Heart left ventricle (tissue), 16 donors: ENCODE measurements around the gene DAZ2. TPM values are rescaled to one million over a fixed set of nuclear protein-coding genes. Genes with fewer than 3 reads are reported as not detected.
"Not testable (repeated sequence)": the region's sequence is repeated elsewhere in the genome, so short reads cannot be mapped to it uniquely, and the experiment has no call there.

ENCODE experiments used
- ATAC-seq, 4 donors: fragments of 200-7000 bp; cut with Tn5 transposase; one replicate each; pipeline ENCODE4 v1.9.1; 2020 to 2022; ENCODE audit warnings: moderate library complexity in 4 of 4, mild to moderate bottlenecking in 3 of 4, moderate number of reproducible peaks in 1 of 4
- DNase-seq, 5 donors: peaks; one replicate each; pipeline ENCODE4 v3.0.0-alpha.2; 2020
- H3K27ac ChIP-seq, 12 donors: fragments of 200-600 bp; sonication (generic) in 4 of 12; one replicate each; pipeline versions ENCODE4 v1.5.0 to v1.8.0; 2016 to 2022; ENCODE audit warnings: mild to moderate bottlenecking in 2 of 12
- H3K27me3 ChIP-seq, 9 donors: fragments of 200-600 bp; sonication (generic) in 2 of 9; one replicate each; pipeline versions ENCODE4 v1.5.1 to v1.8.0; 2016 to 2022; ENCODE audit warnings: mild to moderate bottlenecking in 3 of 9
- H3K36me3 ChIP-seq, 9 donors: fragments of 200-600 bp; sonication (generic) in 2 of 9; one replicate each; pipeline versions ENCODE4 v1.5.0 to v1.8.0; 2018 to 2022; ENCODE audit warnings: mild to moderate bottlenecking in 2 of 9
- H3K4me1 ChIP-seq, 12 donors: fragments of 200-600 bp; sonication (generic) in 4 of 12; one replicate each; pipeline versions ENCODE4 v1.5.0 to v1.8.0; 2016 to 2022; ENCODE audit warnings: mild to moderate bottlenecking in 3 of 12
- H3K4me3 ChIP-seq, 12 donors: fragments of 200-600 bp; sonication (generic) in 4 of 12; one replicate each; pipeline versions ENCODE4 v1.5.0 to v1.8.0; 2017 to 2022; ENCODE audit warnings: mild to moderate bottlenecking in 9 of 12, moderate library complexity in 4 of 12
- H3K9me3 ChIP-seq, 12 donors: fragments of 200-600 bp; sonication (generic) in 4 of 12; one replicate each; pipeline versions ENCODE4 v1.5.0 to v1.8.0; 2016 to 2022; ENCODE audit warnings: mild to moderate bottlenecking in 1 of 12
- WGBS, 4 donors: extraction: QIAGEN DNeasy Blood & Tissue Kit in 2 of 4; methylation state at CpG; one replicate each; pipeline versions ENCODE4 v1.1.5 to v1.1.7; 2013 to 2018; 5-methylcytosine and 5-hydroxymethylcytosine counted together
- intact Hi-C, 10 donors: fragments of 100-400 bp; cut with DNase I; formaldehyde crosslinking; loops; one replicate each; pipeline versions ENCODE4 v1.11.1 to v1.14.2; 2022
- long read RNA-seq, 3 donors: library from polyadenylated mRNA; unstranded; transcript quantifications; one replicate each; pipeline ENCODE4 v2.0.0, GENCODE V29; 2020 to 2021
- polyA plus RNA-seq, 2 donors: library from polyadenylated mRNA; stranded (reverse); fragments of 200-250 nt; gene quantifications; one replicate each; pipeline ENCODE4 v1.2.3, GENCODE V29; 2013
- total RNA-seq, 9 donors: library from RNA; depleted of rRNA in 2 of 9; stranded (reverse); fragments of >200 nt in 2 of 9; fragmentation: NEBNext Ultra II Directional in 3 of 9; extraction: Animal tissue kit (Norgen Biotek cat#: 25700) in 3 of 9; gene quantifications; one replicate each; pipeline versions ENCODE4 v1.1.0 to v1.2.4, GENCODE V29; 2016 to 2023
- donor health status: ischemic (EF 13 %, LVEDD 7.1; RV severe dilation, severe dysfunction).
- donor health status: healthy with polysubstance abuse.
- donor health status: DM: no; HTN: yes; CAD: no.
- donor health status: DM: no; HTN: no; CAD: no.
- donor health status: ischemic (EF 25% LVEDD 6.9; RV normal size, moderate dysfunction).
- donor health status: ischemic (EF 25% LVEDD 5.7; RV mildly dilated, moderate dysfunction).
- donor health status: healthy.
- donor health status: DM: yes; HTN: yes; CAD: no.
- donor health status: ischemic (EF 35%, LVEDD 5.7; RV mildly dilated, moderate dysfunction).
- donor health status: nonischemic (EF 11% LVEDD 7.7; RV severe dilation, severe dysfunction).
- donor health status: DM: yes; HTN: yes; CAD: no.
- donor health status: PGD.
- donor health status: ischemic (EF 29% LVEDD 5.4; RV normal size, mild dysfunction).
- donor health status: nonischemic (EF 23%, LVEDD 6.1; RV moderate dilation, normal function).

DAZ2 gene
- total RNA-seq (not detected), polyA plus RNA-seq (not detected)
- long read RNA-seq, donor 1 = 0 reads
- long read RNA-seq, donor 2 = 0 reads
- long read RNA-seq, donor 3 = 0 reads

GRCh38 chrY:23219233-23219632, at the start of gene DAZ2:
Gene DAZ2, plus strand, starts transcription at chrY:23219533. Its CDS starts 208 bp downstream, at chrY:23219741.
- DNase-seq, H3K36me3 ChIP-seq, H3K4me3 ChIP-seq, ATAC-seq, H3K4me1 ChIP-seq, intact Hi-C loops, H3K27me3 ChIP-seq, H3K27ac ChIP-seq, H3K9me3 ChIP-seq: not testable (repeated sequence)
- WGBS, 4 donors = no CpG with 5 or more reads among the region's 23 CpGs

- H3K27me3 ChIP-seq, H3K4me1 ChIP-seq, H3K27ac ChIP-seq, ATAC-seq, H3K4me3 ChIP-seq, H3K36me3 ChIP-seq, intact Hi-C loops, DNase-seq, H3K9me3 ChIP-seq: not testable (repeated sequence)
- no CpG with 5 or more reads among the region's 23 CpGs for WGBS, 4 donors
Observed at GRCh38 chrY:23198908-23199307, 20.4 kb upstream of the DAZ2 start, which contains the start of gene DAZ1. Gene DAZ1, minus strand, starts transcription at chrY:23199008. Its CDS starts 208 bp downstream, at chrY:23198800.

- H3K27me3 ChIP-seq, H3K36me3 ChIP-seq, H3K27ac ChIP-seq, H3K4me3 ChIP-seq, H3K4me1 ChIP-seq, H3K9me3 ChIP-seq, ATAC-seq, intact Hi-C loops, DNase-seq: not testable (repeated sequence)
- WGBS, 4 donors = no CpG with 5 or more reads among the region's 4 CpGs
Observed at GRCh38 chrY:23207455-23207854, 11.9 kb upstream of the DAZ2 start.

- ATAC-seq, H3K27me3 ChIP-seq, intact Hi-C loops, DNase-seq, H3K27ac ChIP-seq, H3K36me3 ChIP-seq, H3K4me3 ChIP-seq, H3K4me1 ChIP-seq, H3K9me3 ChIP-seq: not testable (repeated sequence)
- no CpG with 5 or more reads among the region's 4 CpGs for WGBS, 4 donors
Observed at GRCh38 chrY:23209802-23210495, 9.4 kb upstream of the DAZ2 start.

- H3K36me3 ChIP-seq, H3K27ac ChIP-seq, H3K4me3 ChIP-seq, H3K4me1 ChIP-seq, ATAC-seq, H3K27me3 ChIP-seq, DNase-seq, intact Hi-C loops, H3K9me3 ChIP-seq: not testable (repeated sequence)
- WGBS, 4 donors = no CpG with 5 or more reads among the region's 4 CpGs
Observed at GRCh38 chrY:23210681-23211080, 8.7 kb upstream of the DAZ2 start.

Other genes starting within 250 kb of the DAZ2 start
- gene BPY2, start 235.3 kb upstream of the DAZ2 start, total RNA-seq = not detected
- gene BPY2, start 235.3 kb upstream of the DAZ2 start, polyA plus RNA-seq = not detected
- not detected for gene DAZ1, start 20.5 kb upstream of the DAZ2 start, total RNA-seq
- under 1 TPM in 1 of 2 donors, not detected in 1; 0.03 TPM for gene DAZ1, start 20.5 kb upstream of the DAZ2 start, polyA plus RNA-seq